Stomach (tissue), 9 donors: Measurements from ENCODE around the gene DYNC1H1. TPM values are rescaled to one million over a fixed set of nuclear protein-coding genes. Genes with fewer than 3 reads are reported as not detected.
A peak's percentile ranks its signal among the peaks of the same experiment; 100 is the strongest.

Experiments used
- DNase-seq, 2 donors: peaks; one replicate each; pipeline versions ENCODE4 v3.0.0 to v3.0.0-alpha.2; 2013 to 2019
- H3K27ac ChIP-seq, 5 donors: fragments of 200-600 bp in 4 of 5; sonication (generic) in 4 of 5; one replicate each; pipeline ENCODE4 v1.5.1; 2013 to 2019; ENCODE audit warnings: mild to moderate bottlenecking in 1 of 5, moderate library complexity in 1 of 5
- H3K27me3 ChIP-seq, 3 donors: fragments of 200-600 bp; sonication (generic); one replicate each; pipeline ENCODE4 v1.5.1; 2017 to 2019; ENCODE audit warnings: mixed run types in 1 of 3
- H3K36me3 ChIP-seq, 4 donors: fragments of 200-600 bp; sonication (generic); 1 replicate in 3 of 4; 2 replicates in 1 of 4; pipeline ENCODE4 v1.5.1; 2016 to 2019
- H3K4me1 ChIP-seq, 4 donors: fragments of 200-600 bp; sonication (generic); one replicate each; pipeline ENCODE4 v1.5.1; 2016 to 2019
- H3K4me3 ChIP-seq, 4 donors: fragments of 200-600 bp; sonication (generic) in 3 of 4; one replicate each; pipeline ENCODE4 v1.5.1; 2016 to 2019; ENCODE audit warnings: mild to moderate bottlenecking in 1 of 4
- H3K9me3 ChIP-seq, 4 donors: fragments of 200-600 bp; sonication (generic); one replicate each; pipeline ENCODE4 v1.5.1; 2016 to 2019
- CTCF ChIP-seq, 7 experiments: fragments of 450-650 bp in 4 of 7; fragments of 200-600 bp in 3 of 7; sonication (generic) in 3 of 7; IDR thresholded peaks; one replicate each; pipeline ENCODE4 v1.5.1; 2016 to 2019; ENCODE audit warnings: antibody characterized with exemption in 7 of 7, control low read depth in 2 of 7, mild to moderate bottlenecking in 1 of 7
- EP300 ChIP-seq: sonication (generic); formaldehyde crosslinking; IDR thresholded peaks from one replicate; pipeline ENCODE4 v1.6.1; 2017; ENCODE audit warnings: antibody characterized with exemption
- POLR2A ChIP-seq, 4 donors: fragments of 450-650 bp; IDR thresholded peaks; one replicate each; pipeline ENCODE4 v1.6.1; 2016; ENCODE audit warnings: antibody characterized with exemption in 4 of 4, control low read depth in 2 of 4, mild to moderate bottlenecking in 1 of 4, moderate library complexity in 1 of 4
- POLR2AphosphoS5 ChIP-seq, 3 donors: sonication (generic); formaldehyde crosslinking; IDR thresholded peaks; one replicate each; pipeline ENCODE4 v1.6.1; 2016; ENCODE audit warnings: antibody characterized with exemption in 3 of 3
- WGBS, 5 donors: extraction: QIAGEN DNeasy Blood & Tissue Kit in 3 of 5; methylation state at CpG; one replicate each; pipeline versions ENCODE4 v1.1.5 to v1.1.7; 2013 to 2018; 5-methylcytosine and 5-hydroxymethylcytosine counted together
- intact Hi-C: fragments of 100-400 bp; cut with DNase I; formaldehyde crosslinking; loops from one replicate; pipeline ENCODE4 v1.15.1; 2023; ENCODE audit warnings: low total_unique reads
- polyA plus RNA-seq, 3 donors: library from polyadenylated mRNA; stranded (reverse); fragments of 200-250 nt; gene quantifications; one replicate each; pipeline ENCODE4 v1.2.3, GENCODE V29; 2013
- total RNA-seq, 5 donors: library from RNA; depleted of rRNA; stranded (reverse); fragments of >200 nt; gene quantifications; one replicate each; pipeline versions ENCODE4 v1.1.0 to v1.2.3, GENCODE V29; 2014 to 2016
- donor health status: healthy with polysubstance abuse.
- donor health status: Bipolar disorder and iron deficiency.
- donor health status: healthy.

The DYNC1H1 gene
- total and polyA plus RNA-seq, 8 donors: 52.9 to 651 (median 332) TPM

GRCh38 chr14:101945171-101945570, 19.2 kb upstream of the DYNC1H1 start:
- intact Hi-C loops: loop anchor here (10.0 kb wide), 1 partner anchor 170 kb away; no protein-coding TSS in a partner anchor
- Histone ChIP-seq H3K27ac (no peak overlapping the region), H3K4me3 (no peak overlapping the region), H3K27me3 (peaks cover 0 to 40% (median 0%) of the 10 kb centered on the region in 3 donors), H3K36me3 (no peaks in the 10 kb centered on the region), H3K4me1 (peaks cover 10 to 26% (median 21%) of the 10 kb centered on the region in 4 donors), H3K9me3 (no peaks in the 10 kb centered on the region)
- TF ChIP-seq POLR2AphosphoS5 (IDR thresholded peaks at IDR 0.05): no peak
- TF ChIP-seq POLR2A (IDR thresholded peaks at IDR 0.05): no peak
- no peak for TF ChIP-seq CTCF (IDR thresholded peaks at IDR 0.05)
- no peak for DNase-seq
- 9 to 13% (median 10%) methylated on average over 5 of the region's 5 CpGs for WGBS, 5 donors

GRCh38 chr14:101947577-101947903, 16.8 kb upstream of the DYNC1H1 start:
- DNase-seq: no peak
- Histone ChIP-seq H3K36me3 (no peaks in the 10 kb centered on the region), H3K4me1 (peaks cover 10 to 35% (median 25%) of the 10 kb centered on the region in 4 donors), H3K27ac (peak overlapping the region; percentile 86 to 99 (median 94)), H3K9me3 (no peaks in the 10 kb centered on the region), H3K4me3 (peak overlapping the region; percentile 56 to 92 (median 76)), H3K27me3 (peaks cover 0 to 26% (median 0%) of the 10 kb centered on the region in 3 donors)
- intact Hi-C loops: loop anchor here (10.0 kb wide), 1 partner anchor 173 kb away; no protein-coding TSS in a partner anchor
- 1 to 7% (median 6%) methylated on average over 8 of the region's 8 CpGs for WGBS, 5 donors
- TF ChIP-seq POLR2A (IDR thresholded peaks at IDR 0.05) (no peak), POLR2AphosphoS5 (IDR thresholded peaks at IDR 0.05) (no peak), EP300 (no peak), CTCF (IDR thresholded peaks at IDR 0.05) (no peak)

GRCh38 chr14:101947904-101948665, 16.3 kb upstream of the DYNC1H1 start:
- TF ChIP-seq POLR2AphosphoS5 (IDR thresholded peaks at IDR 0.05) (peak; percentile 95 to 98 (median 95)), POLR2A (IDR thresholded peaks at IDR 0.05) (peak in 2 of 4 donors; percentile 88 to 98), EP300 (peak; percentile 78), CTCF (IDR thresholded peaks at IDR 0.05) (peak in 1 of 7 experiments; percentile 9)
- peaks cover 0 to 21% (median 0%) of the 10 kb centered on the region in 3 donors for H3K27me3 ChIP-seq
- no peaks in the 10 kb centered on the region for H3K36me3 ChIP-seq
- H3K27ac ChIP-seq: peak overlapping the region; percentile 86 to 99 (median 94)
- H3K9me3 ChIP-seq: no peaks in the 10 kb centered on the region
- peak overlapping the region; percentile 56 to 92 (median 76) for H3K4me3 ChIP-seq
- 0% methylated on average over 42 to 53 of the region's 53 CpGs for WGBS, 5 donors
- intact Hi-C loops: loop anchor here (10.0 kb wide), 1 partner anchor 173 kb away; no protein-coding TSS in a partner anchor
- peak; percentile 100 for DNase-seq
- peaks cover 10 to 35% (median 25%) of the 10 kb centered on the region in 4 donors for H3K4me1 ChIP-seq

GRCh38 chr14:101948666-101949216, 15.6 kb upstream of the DYNC1H1 start:
- Histone ChIP-seq H3K27me3 (peaks cover 0 to 21% (median 0%) of the 10 kb centered on the region in 3 donors), H3K36me3 (no peaks in the 10 kb centered on the region), H3K27ac (peak overlapping the region; percentile 86 to 99 (median 93)), H3K4me1 (peaks cover 10 to 35% (median 25%) of the 10 kb centered on the region in 4 donors), H3K4me3 (peak overlapping the region; percentile 56 to 92 (median 76)), H3K9me3 (no peaks in the 10 kb centered on the region)
- WGBS, 5 donors: 2 to 9% (median 4%) methylated on average over 3 to 29 of the region's 29 CpGs
- intact Hi-C loops: loop anchor here (10.0 kb wide), 1 partner anchor 174 kb away; no protein-coding TSS in a partner anchor
- no peak for DNase-seq
- TF ChIP-seq POLR2AphosphoS5 (IDR thresholded peaks at IDR 0.05) (no peak), POLR2A (IDR thresholded peaks at IDR 0.05) (no peak), CTCF (IDR thresholded peaks at IDR 0.05) (no peak), EP300 (no peak)
